HL-60 (cell line): Measurements from ENCODE around the gene TBCCD1.
A peak's percentile ranks its signal among the peaks of the same experiment; 100 is the strongest.

Experiments used
- DNase-seq, 2 experiments: peaks; one replicate each; pipeline ENCODE4 v3.0.0-alpha.2; 2010 to 2020; ENCODE audit warnings: low read depth in 1 of 2, low spot score in 1 of 2
- H3K27ac ChIP-seq: fragments of 250-450 bp; sonication (Bioruptor Pico); replicated peaks from 2 replicates; pipeline ENCODE4 v1.5.1; 2020; ENCODE audit warnings: mild to moderate bottlenecking, moderate library complexity
- H3K27me3 ChIP-seq: fragments of 250-450 bp; sonication (Bioruptor Pico); 2 replicates; pipeline ENCODE4 v1.5.1; 2021; ENCODE audit warnings: mild to moderate bottlenecking, moderate library complexity; ENCODE audit not compliant: insufficient read depth, poor library complexity, severe bottlenecking
- H3K4me3 ChIP-seq: replicated peaks from 2 replicates; pipeline ENCODE4 v1.5.1; 2011; ENCODE audit warnings: mild to moderate bottlenecking, control low read depth, low read length; ENCODE audit not compliant: insufficient read depth
- CTCF ChIP-seq: IDR thresholded peaks from one replicate; pipeline ENCODE4 v1.5.1; 2011; ENCODE audit warnings: low read length, control low read depth, inconsistent platforms; ENCODE audit not compliant: insufficient read depth
- GABPA ChIP-seq: IDR thresholded peaks from 2 replicates; pipeline ENCODE4 v1.6.1; 2012; ENCODE audit warnings: low read depth
- POLR2AphosphoS5 ChIP-seq: IDR thresholded peaks from 2 replicates; pipeline ENCODE4 v1.6.1; 2012; ENCODE audit warnings: low read depth
- REST ChIP-seq: IDR thresholded peaks from 2 replicates; pipeline ENCODE4 v1.6.1; 2012; ENCODE audit warnings: low read depth; ENCODE audit not compliant: insufficient replicate concordance
- SPI1 ChIP-seq: IDR thresholded peaks from 2 replicates; pipeline ENCODE4 v1.6.1; 2012; ENCODE audit warnings: low read depth, mild to moderate bottlenecking, borderline replicate concordance

Gene TBCCD1

GRCh38 chr3:186512570-186513302, 54.4 kb downstream of the TBCCD1 start:
- Histone ChIP-seq H3K27ac (no peak overlapping the region), H3K27me3 (no peaks in the 10 kb centered on the region), H3K4me3 (no peak overlapping the region)
- TF ChIP-seq POLR2AphosphoS5 = no peak
- no peak for TF ChIP-seq REST
- no peak for TF ChIP-seq CTCF
- no peak for TF ChIP-seq GABPA
- TF ChIP-seq SPI1 = no peak
- no peak for DNase-seq

- no peak for DNase-seq
- H3K27ac ChIP-seq = no peak overlapping the region
- TF ChIP-seq POLR2AphosphoS5 (no peak), REST (peak; percentile 84)
- H3K4me3 ChIP-seq = no peak overlapping the region
- no peaks in the 10 kb centered on the region for H3K27me3 ChIP-seq
These were observed 55.4 kb downstream of the TBCCD1 start for GRCh38 chr3:186511702-186512101.

GRCh38 chr3:186511245-186511644, 55.9 kb downstream of the TBCCD1 start:
- Histone ChIP-seq H3K27me3 (no peaks in the 10 kb centered on the region), H3K4me3 (no peak overlapping the region), H3K27ac (no peak overlapping the region)
- TF ChIP-seq GABPA (no peak), POLR2AphosphoS5 (no peak)
- DNase-seq = no peak

GRCh38 chr3:186510374-186511079, 56.6 kb downstream of the TBCCD1 start:
- H3K4me3 ChIP-seq = no peak overlapping the region
- no peak for DNase-seq
- no peak overlapping the region for H3K27ac ChIP-seq
- H3K27me3 ChIP-seq = no peaks in the 10 kb centered on the region
- TF ChIP-seq REST (no peak), CTCF (no peak), GABPA (no peak), SPI1 (no peak), POLR2AphosphoS5 (no peak)
